ENCODE data around the gene AMZ1.

DNA sequence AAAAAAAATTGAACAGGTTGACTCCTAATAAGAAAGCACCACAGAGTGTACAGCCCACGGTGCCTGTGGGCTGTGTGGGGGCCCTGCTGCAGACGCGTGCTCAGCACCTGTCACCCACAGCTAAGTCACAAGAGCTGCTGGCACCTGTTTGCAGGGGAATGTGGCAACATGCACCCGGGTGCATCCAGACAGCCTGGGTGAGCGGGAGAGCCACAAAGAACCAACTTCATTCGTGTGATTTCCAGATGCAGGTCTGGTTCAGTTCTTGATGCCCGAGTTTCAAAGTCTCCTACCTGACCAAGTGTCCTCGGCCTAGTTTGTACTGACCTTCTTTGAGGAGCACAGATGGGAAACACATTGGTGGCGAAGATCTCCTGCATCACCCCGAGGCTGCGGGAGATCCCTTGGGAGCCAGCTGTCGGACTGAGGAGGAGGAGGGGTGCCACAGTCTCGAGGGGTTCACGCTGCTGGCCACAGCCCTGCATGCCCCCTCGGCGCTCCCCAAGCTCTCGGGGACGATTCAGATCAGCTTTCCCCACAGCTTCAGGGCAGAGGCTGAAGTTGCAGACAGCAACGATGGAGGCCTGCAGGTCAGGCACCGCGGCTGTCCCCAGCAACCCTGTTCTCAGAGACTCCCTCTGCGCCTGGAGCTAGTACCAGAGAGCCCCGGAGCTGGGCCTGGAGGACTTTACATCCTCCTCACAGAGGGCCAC, 35.3 kb downstream of the AMZ1 start:
- TF ChIP-seq CTCF (IDR thresholded peaks at IDR 0.05) (no peak), EZH2 (IDR thresholded peaks at IDR 0.05) (no peak), EZH2phosphoT487 (IDR thresholded peaks at IDR 0.05) (no peak)

Data from neural progenitor cell (in vitro differentiated cells).